LNCaP clone FGC (cell line): ENCODE data around the gene TTC3.

Source experiments
- DNase-seq: peaks from one replicate; pipeline ENCODE4 v3.0.0-alpha.2; 2011; ENCODE audit warnings: low read depth
- H3K4me3 ChIP-seq: 2 replicates; pipeline ENCODE4 v1.5.1; 2011; ENCODE audit warnings: mild to moderate bottlenecking, low read depth, low read length, control low read depth
- CTCF ChIP-seq: IDR thresholded peaks from 2 replicates; pipeline ENCODE4 v1.5.1; 2012; ENCODE audit warnings: mild to moderate bottlenecking; ENCODE audit not compliant: control insufficient read depth, insufficient read depth; ENCODE audit errors: extremely low read depth

TTC3 gene

GRCh38 chr21:37233551-37234146, 160.6 kb downstream of the TTC3 start:
- no peak for TF ChIP-seq CTCF
- no peak overlapping the region for H3K4me3 ChIP-seq
- no peak for DNase-seq

- no peak for DNase-seq
- no peak overlapping the region for H3K4me3 ChIP-seq
- no peak for TF ChIP-seq CTCF
Observed at GRCh38 chr21:37237346-37237745, 164.3 kb downstream of the TTC3 start.

GRCh38 chr21:37237764-37238163, 164.7 kb downstream of the TTC3 start:
- DNase-seq, result no peak
- no peak overlapping the region for H3K4me3 ChIP-seq
- TF ChIP-seq CTCF, result no peak

- H3K4me3 ChIP-seq, result no peak overlapping the region
- DNase-seq, result no peak
- no peak for TF ChIP-seq CTCF
Observed at GRCh38 chr21:37240978-37241377, 167.9 kb downstream of the TTC3 start.

GRCh38 chr21:37241426-37241825, 168.4 kb downstream of the TTC3 start:
- H3K4me3 ChIP-seq, result no peak overlapping the region
- DNase-seq, result no peak
- no peak for TF ChIP-seq CTCF

GRCh38 chr21:37243961-37244360, 170.9 kb downstream of the TTC3 start:
- no peak overlapping the region for H3K4me3 ChIP-seq
- no peak for DNase-seq
- TF ChIP-seq CTCF, result no peak

GRCh38 chr21:37244501-37245095, 171.5 kb downstream of the TTC3 start:
- no peak for DNase-seq
- TF ChIP-seq CTCF, result no peak
- no peak overlapping the region for H3K4me3 ChIP-seq
